ENCODE data around the gene P3R3URF.

The P3R3URF gene

DNA sequence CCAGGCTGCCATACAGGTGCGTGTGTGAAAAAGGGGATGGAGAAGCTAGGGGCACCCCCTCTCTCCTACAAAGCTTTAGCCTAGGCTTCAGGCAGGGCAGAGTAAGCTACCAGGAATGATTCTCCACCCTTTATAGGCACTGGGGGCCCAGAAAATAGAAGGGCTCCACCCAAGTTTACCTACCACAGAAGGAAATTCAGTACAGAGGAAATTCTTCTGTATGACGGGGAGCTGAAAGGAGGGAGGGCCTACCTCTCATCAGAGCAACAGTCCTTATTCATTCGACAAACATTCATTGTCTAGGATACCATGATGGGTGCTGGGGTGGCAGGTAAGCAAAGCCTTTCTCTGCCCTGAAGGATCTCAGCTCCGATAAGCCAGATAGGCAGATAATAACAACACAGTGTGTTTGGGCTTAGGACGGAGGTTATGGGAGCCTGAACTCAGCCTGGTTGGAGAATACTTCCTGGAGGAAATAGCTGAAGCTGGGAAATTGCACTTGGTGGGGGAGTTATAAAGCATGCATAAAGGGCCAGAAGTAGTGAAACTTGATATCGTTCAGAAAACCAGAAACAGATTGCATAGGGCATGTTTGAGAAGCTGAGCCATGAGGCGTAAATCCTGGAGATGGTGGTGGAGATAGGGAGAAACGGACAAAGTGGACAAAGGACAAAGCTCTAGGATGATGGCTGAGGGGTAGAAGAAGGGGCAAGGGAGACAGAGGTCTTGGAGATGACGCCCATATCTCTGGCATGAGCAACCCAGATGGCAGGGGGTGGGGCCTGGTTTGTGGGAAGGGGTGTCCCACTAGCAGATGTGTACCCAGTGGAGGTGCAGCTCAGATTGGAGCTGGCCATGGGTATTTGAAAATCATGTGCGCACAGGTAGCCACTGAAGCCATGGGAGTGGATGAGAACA is 5.3 kb upstream of the P3R3URF start:
- TF ChIP-seq, protein P1, sequence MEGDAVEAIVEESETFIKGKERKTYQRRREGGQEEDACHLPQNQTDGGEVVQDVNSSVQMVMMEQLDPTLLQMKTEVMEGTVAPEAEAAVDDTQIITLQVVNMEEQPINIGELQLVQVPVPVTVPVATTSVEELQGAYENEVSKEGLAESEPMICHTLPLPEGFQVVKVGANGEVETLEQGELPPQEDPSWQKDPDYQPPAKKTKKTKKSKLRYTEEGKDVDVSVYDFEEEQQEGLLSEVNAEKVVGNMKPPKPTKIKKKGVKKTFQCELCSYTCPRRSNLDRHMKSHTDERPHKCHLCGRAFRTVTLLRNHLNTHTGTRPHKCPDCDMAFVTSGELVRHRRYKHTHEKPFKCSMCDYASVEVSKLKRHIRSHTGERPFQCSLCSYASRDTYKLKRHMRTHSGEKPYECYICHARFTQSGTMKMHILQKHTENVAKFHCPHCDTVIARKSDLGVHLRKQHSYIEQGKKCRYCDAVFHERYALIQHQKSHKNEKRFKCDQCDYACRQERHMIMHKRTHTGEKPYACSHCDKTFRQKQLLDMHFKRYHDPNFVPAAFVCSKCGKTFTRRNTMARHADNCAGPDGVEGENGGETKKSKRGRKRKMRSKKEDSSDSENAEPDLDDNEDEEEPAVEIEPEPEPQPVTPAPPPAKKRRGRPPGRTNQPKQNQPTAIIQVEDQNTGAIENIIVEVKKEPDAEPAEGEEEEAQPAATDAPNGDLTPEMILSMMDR (IDR thresholded peaks at IDR 0.05), result no peak
- H3K4me1 ChIP-seq, result peaks cover 43% of the 10 kb centered on the region
- H3K79me2 ChIP-seq, result peaks cover 3% of the 10 kb centered on the region
- no peak overlapping the region for H3K9ac ChIP-seq
- no peaks in the 10 kb centered on the region for H3K36me3 ChIP-seq (ENCODE audit: control insufficient read depth, insufficient read depth, low read length)
- H3K4me3 ChIP-seq (ENCODE audit: low read depth, low read length), result no peak overlapping the region
- no peaks in the 10 kb centered on the region for H3K27me3 ChIP-seq (ENCODE audit: control insufficient read depth, insufficient read depth, low read length)
- H3K27ac ChIP-seq, result peak overlapping the region; percentile 92
- H3K9me3 ChIP-seq (ENCODE audit: control insufficient read depth, low read length), result no peaks in the 10 kb centered on the region
- peak overlapping the region; percentile 25 for H2AFZ ChIP-seq
- H3K4me2 ChIP-seq (ENCODE audit: low read length), result peak overlapping the region; percentile 47

DNA sequence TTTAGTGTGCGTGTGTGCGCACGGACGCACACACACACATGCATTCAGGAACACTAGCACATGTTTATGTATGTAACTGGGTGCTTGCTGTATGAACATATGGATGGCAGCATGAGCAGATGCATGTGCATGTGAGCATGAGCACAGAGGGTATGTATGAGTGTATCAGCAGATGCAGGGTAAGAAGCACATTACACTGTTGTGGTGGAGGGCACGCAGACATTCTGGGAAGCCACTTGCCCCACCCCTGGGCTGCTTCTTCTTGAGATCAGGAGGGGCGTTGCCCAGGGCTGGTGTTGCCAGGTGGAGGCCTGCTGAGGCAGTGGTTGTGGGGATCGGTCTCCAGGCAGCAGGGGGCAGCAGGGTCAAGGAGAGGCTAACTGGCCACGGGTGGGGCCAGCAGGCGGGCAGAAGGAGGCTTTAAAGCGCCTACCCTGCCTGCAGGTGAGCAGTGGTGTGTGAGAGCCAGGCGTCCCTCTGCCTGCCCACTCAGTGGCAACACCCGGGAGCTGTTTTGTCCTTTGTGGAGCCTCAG is 3.9 kb upstream of the P3R3URF start:
- no peak overlapping the region for H3K4me3 ChIP-seq (ENCODE audit: low read depth, low read length)
- peak overlapping the region; percentile 92 for H3K27ac ChIP-seq
- H3K9ac ChIP-seq, result no peak overlapping the region

DNA sequence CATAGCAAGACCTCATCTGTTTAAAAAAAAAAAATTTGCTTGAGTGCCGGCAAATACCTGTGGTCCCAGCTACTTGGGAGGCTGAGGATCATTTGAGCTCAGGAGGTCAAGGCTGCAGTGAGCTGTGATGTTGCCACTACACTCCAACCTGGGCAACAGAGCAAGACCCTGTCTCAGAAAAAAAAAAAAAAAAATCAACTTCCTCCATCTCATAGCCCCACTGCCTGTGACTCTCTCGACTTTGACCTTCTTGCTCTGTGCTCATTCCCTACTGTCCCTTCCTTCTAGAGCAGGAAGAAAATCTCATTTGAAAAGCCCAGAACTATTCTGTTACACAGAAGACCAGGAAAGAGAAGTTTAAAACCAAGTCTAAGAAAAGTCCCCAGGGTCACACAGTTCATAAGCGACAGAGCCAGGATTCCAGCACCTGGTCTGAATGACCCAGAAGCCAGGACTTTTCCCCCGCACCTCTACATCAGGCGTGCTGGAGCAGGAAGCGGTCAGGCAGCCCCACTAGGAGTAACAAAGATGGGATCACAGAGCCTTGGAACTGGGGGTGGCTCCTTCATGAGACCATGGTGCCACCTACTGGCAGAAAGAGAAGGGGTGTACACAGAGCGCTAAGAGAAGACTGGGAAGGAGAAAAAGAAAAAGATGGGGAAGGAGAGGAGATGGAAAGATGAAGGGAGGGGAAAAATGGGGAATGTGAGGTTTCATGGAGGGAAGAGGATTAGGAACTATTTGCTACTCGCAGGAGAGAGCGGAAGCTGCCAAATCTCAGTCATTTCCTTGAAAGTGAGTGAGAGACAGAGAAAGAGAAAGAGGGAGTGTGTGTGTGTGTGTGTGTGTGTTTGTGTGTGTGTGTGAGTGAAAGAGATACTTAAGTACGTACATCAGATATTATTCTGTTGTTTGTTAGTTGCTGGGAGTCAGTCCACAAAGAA is 3.1 kb upstream of the P3R3URF start:
- Histone ChIP-seq H2AFZ (peak overlapping the region; percentile 68), H3K4me3 (ENCODE audit: low read depth, low read length) (no peak overlapping the region), H3K36me3 (ENCODE audit: control insufficient read depth, insufficient read depth, low read length) (no peaks in the 10 kb centered on the region), H3K4me2 (ENCODE audit: low read length) (no peak overlapping the region), H3K4me1 (peaks cover 40% of the 10 kb centered on the region), H3K9ac (no peak overlapping the region), H3K9me3 (ENCODE audit: control insufficient read depth, low read length) (no peaks in the 10 kb centered on the region), H3K79me2 (no peaks in the 10 kb centered on the region), H3K27ac (peak overlapping the region; percentile 92), H3K27me3 (ENCODE audit: control insufficient read depth, insufficient read depth, low read length) (no peaks in the 10 kb centered on the region)
- TF ChIP-seq, protein P1 (IDR thresholded peaks at IDR 0.05), result peak; percentile 87

More for the DNA sequence above, 3.9 kb upstream of the P3R3URF start:
- TF ChIP-seq, protein P1 (IDR thresholded peaks at IDR 0.05), result peak; percentile 49
- peak overlapping the region; percentile 46 for H2AFZ ChIP-seq
- H3K9me3 ChIP-seq (ENCODE audit: control insufficient read depth, low read length), result no peaks in the 10 kb centered on the region
- H3K27me3 ChIP-seq (ENCODE audit: control insufficient read depth, insufficient read depth, low read length), result no peaks in the 10 kb centered on the region
- peaks cover 40% of the 10 kb centered on the region for H3K4me1 ChIP-seq
- no peak overlapping the region for H3K4me2 ChIP-seq (ENCODE audit: low read length)
- no peaks in the 10 kb centered on the region for H3K36me3 ChIP-seq (ENCODE audit: control insufficient read depth, insufficient read depth, low read length)
- H3K79me2 ChIP-seq, result no peaks in the 10 kb centered on the region

DNA sequence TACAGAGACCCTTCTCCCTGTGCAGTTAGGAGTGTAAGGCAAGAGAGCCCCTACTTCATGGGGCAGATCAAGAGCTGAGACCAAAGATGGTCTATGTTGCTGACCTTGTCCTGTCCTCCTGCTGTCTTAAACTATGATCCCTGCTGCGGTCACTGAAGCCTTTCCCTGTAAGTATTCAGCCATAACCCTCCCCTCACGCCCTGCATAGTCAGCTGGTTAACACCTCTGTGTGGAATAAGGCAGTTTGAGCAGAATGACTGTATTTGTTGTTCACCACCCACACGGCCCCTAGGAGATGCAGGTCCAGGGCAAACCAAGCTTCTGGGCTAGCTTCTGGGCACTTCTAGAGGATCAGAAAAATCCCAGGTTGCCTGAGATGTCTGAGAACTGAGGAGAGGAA is 1.0 kb downstream of the P3R3URF start:
- Histone ChIP-seq H3K4me2 (ENCODE audit: low read length) (peak overlapping the region; percentile 26), H3K9ac (no peak overlapping the region), H3K27ac (peak overlapping the region; percentile 89)

More for the DNA sequence above, 1.0 kb downstream of the P3R3URF start:
- Histone ChIP-seq H3K27me3 (ENCODE audit: control insufficient read depth, insufficient read depth, low read length) (no peaks in the 10 kb centered on the region), H3K4me3 (ENCODE audit: low read depth, low read length) (no peak overlapping the region), H3K9me3 (ENCODE audit: control insufficient read depth, low read length) (no peaks in the 10 kb centered on the region), H3K79me2 (no peaks in the 10 kb centered on the region), H3K36me3 (ENCODE audit: control insufficient read depth, insufficient read depth, low read length) (no peaks in the 10 kb centered on the region), H3K4me1 (peaks cover 44% of the 10 kb centered on the region), H2AFZ (peak overlapping the region; percentile 78)
- TF ChIP-seq, protein P1 (IDR thresholded peaks at IDR 0.05), result no peak

Data from parathyroid adenoma (tissue), 2 donors.